ENCODE measurements around the gene VAMP2.
"Not testable (repeated sequence)": the region's sequence is repeated elsewhere in the genome, so short reads cannot be mapped to it uniquely, and the experiment has no call there.

VAMP2 gene

GRCh38 chr17:8175795-8176196, 13.0 kb upstream of the VAMP2 start:
- DNase-seq = no peak

GRCh38 chr17:8173871-8174322, 11.1 kb upstream of the VAMP2 start:
- peak; percentile 36 for DNase-seq

- DNase-seq = peak; percentile 88
Measured at GRCh38 chr17:8173056-8173870, 10.5 kb upstream of the VAMP2 start.

DNA sequence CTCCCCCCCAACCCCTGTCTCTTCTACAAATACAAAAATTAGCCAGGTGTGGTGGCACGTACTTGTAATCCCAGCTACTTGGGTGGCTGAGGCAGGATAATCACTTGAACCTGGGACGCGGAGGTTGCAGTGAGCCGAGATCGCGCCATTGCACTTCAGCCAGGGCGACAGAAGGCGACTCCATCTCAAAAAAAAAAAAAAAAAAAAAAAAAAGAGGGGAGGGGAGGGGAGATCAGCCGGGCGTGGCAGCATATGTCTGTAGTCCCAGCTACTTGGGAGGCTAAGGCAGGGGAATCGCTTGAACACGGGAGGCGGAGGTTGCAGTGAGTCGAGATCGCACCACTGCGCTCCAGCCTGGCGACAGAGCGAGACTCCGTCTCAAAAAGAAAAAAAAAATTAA, 7.4 kb upstream of the VAMP2 start:
- not testable (repeated sequence) for DNase-seq

DNA sequence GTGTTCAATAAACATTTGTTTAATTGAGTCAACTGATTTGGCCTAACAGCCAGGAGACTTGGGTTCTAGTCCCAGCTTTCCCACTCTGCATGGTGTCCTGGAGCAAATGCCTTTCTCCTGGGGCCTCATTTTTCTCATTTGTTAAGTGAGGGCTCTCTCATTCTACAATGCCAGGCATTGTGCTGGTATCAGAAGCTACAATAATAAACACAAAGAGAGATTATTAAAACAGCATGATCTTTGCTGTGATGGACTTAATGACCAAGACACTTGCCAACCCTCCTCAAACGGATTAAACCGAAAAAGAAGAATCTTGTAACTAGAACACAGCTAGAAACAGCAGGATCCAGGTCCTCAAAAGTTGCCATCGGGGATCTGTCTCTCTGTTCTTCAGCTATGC, 4.8 kb upstream of the VAMP2 start:
- no peak for DNase-seq

DNA sequence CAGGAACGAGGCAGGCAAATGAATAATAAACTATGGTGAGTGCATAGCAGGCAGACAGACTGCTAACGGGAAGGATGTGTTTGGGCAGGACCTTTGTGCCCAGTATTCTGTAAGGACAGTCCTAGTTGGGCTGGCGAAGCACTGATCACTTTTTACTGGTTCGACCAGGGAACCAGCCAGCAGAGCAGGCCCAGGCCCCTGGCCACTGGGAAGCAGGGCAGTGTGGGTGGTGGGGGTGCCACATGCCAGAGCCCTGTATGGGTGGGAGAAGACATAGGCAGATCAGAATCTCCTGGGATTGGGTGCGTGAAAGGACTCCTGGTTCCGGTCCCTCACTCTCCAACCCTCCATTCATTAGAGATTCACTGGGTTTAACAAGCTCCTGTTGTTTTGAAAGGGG, 4.0 kb upstream of the VAMP2 start:
- DNase-seq = no peak

DNA sequence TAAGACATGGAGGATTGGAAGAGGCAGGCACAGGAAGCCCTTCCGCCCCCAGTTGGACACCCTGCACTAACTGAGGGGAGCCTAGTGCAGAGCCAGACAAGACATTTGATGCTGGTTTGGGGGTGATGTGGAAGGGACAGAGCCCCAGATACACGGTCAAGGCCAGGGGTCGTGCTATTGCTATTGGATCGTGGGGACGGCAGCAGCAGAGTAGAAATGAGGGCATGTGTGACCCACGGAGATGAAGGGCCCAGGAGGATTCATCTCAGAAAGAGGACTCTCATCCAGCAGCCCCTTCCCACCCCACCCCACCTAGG, 2.0 kb upstream of the VAMP2 start:
- DNase-seq = peak; percentile 42

GRCh38 chr17:8163978-8164814, 1.4 kb upstream of the VAMP2 start:
- DNase-seq = peak; percentile 63

DNA sequence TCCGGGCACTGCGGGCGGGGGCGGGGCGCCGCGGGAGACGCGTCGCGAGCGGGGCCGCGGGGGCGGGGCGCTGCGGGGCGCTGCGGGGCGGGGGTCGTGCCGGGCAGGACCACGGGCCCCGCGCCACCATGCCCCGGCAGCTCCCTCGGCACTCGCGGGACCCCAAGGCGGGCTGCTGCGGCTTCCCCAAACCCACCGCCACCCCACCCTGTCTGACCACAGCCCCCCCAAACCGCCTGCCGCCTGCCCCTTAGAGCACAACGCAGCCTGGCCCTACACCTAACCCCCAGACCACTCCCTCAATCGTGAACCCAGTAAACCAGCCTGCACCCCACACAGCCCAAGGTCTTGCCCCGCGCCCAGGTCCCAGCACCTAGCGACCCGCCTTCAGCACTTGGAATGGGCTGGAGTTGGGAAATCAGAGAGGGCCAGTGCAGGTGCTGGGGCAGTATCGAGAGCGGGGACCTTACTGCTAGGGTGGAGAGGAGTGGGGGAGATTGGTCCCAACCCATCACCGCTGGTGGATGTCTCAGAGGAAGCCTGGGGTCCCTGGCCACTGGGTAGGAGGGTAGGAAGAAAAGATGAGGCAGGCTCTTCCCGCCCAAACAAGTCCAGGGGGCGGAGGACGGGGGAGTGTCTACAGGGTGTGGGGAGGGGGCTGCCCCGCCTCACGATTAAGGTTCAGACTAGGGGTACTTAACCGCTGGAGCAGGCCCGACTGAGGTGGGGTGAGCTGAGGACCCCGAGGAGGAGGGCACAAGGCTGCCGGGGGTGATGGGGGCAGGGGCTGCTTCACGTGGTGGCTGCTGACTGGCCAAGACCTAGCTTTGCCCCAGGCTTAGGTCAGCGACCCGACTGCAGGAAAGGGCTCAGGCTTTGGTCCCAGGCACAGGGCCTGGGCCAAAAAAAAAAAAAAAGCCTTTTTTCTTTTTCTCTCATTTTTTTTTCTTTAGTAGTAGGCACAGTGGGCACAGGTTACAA, 539 bp upstream of the VAMP2 start:
- peak; percentile 62 for DNase-seq

DNA sequence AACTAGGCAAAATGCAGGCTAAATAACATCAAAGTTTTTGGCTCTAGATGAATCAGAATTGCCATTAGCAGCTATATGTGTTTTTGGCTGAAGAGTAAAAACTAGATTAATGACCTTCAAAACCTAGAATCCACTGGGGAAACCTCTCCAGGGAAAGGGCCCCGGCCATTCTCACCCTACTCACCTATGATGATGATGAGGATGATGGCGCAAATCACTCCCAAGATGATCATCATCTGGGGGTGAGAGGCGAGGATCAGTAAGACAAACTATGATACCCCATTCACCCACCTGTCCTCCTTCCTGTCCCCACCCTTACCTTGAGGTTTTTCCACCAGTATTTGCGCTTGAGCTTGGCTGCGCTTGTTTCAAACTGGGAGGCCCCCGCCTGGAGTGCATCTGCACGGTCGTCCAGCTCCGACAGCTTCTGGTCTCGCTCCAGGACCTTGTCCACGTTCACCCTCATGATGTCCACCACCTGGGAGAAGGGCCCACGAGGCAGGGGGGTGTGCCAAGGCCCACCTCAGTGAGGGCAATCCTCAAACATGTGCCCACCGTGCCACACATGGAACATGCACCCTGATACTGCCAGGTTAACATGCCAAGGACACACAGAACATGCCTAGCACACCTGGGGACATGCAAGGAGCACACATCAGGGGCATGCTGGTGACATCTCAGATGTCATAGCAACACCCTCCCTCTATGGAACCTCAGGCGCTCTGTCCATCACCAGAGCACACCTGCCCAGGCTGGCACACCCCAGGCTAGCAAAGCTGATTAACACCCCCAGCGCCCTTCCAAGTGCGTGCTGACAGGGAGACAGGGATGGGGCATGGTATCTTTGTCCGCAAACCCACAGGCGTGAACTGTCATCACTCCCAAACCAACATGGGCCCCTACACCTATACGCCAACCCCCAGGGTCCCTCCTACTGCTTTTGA, 1.2 kb downstream of the VAMP2 start:
- DNase-seq = peak; percentile 36

DNA sequence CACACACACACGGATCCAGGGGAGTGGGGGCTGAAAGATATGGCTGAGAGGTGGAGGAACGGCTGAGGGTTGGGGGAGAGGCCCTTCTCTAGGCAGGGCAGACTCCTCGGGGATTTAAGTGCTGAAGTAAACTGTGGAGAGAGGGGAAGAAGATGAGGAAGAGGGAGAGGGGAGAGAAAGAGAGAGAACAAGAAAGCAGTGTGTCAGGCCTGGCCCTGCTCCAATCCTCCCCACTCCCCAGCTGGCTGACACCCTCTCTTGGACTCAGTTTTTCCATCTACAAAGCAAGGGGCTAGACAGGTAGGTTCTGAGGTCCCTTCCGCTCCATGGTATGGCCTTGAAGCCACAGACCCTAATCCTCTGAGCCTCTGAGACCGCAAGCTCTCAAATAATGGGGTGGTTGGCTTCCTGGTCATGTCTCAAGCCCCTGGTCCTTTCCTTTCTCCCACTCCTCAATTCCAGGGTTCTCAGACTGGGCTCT, 2.0 kb downstream of the VAMP2 start:
- DNase-seq = no peak

GRCh38 chr17:8160224-8160577, 2.5 kb downstream of the VAMP2 start:
- no peak for DNase-seq

DNA sequence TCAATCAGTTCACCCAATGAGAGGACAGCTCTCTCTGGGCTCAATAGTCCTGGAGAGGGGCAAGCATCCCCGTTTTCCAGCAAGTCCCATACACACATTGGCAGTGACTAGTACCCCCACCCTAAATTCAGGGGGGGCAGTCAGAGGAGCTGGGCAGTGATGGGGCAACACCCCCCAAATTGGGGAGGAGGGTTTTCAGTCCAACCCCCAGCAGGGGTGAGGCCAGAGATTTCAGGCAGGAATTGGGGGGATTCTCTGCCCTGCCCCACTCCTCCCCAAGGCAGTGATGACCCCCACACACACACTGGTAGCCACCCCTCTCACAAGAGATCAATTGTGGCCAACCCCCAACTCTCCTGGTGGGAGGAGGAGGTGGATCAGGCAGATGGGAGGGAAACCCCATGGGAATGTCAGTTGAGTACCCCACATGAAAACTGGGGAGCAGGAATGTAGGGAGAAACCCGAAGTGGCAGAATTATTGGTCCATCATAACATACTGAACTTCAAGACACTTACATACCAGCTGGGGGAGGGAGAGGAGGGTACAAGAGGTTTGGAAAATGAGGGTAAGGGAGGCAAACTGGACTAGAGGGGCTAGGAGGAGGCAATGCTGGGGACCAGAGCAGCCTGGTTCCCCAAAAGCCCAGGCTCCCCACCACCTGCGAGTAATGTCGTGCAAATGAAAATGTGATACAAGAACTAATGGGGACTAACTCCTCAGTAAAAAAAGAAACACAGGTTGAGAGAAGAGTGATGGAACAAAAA, 3.1 kb downstream of the VAMP2 start:
- peak; percentile 29 for DNase-seq

- DNase-seq = peak; percentile 34
Measured at GRCh38 chr17:8159032-8159400, 3.7 kb downstream of the VAMP2 start.

- peak; percentile 86 for DNase-seq
Measured at GRCh38 chr17:8158267-8159031, 4.3 kb downstream of the VAMP2 start.

DNA sequence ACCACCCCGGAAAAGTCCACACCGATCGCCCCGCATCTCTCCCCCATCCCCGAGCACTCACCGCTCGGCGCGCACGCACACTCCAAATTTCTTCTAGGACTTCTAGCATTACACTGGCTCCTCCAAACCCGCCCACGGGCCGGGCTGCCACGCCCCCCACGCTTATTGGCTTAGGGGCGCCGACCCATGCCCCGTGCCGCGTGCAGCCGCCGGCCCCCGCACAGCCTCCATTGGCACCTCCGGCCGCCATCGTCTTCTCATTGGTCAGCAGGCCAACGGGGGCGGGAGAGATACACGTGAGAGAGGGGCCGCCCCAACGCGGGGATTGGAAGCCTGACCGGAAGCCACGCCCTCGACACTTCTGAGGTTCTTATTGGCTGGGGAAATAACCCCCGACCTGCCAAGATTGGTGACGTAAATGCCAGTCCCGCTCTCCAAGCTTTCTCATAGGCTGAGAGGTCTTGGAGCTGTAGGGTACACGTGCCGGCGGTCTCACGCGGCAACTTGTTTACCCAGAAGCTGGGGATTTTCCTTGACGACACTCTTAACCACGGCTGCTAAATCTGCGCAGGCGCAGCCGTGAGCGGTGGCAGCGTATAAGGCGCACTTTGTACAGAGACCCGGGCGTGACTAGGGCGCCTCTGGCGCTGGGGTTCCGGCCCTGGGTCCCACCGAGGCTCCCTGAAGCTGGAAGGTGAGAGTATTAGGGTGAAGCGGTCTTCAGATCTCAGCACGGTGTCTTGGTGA, 6.3 kb downstream of the VAMP2 start:
- peak; percentile 100 for DNase-seq

DNA sequence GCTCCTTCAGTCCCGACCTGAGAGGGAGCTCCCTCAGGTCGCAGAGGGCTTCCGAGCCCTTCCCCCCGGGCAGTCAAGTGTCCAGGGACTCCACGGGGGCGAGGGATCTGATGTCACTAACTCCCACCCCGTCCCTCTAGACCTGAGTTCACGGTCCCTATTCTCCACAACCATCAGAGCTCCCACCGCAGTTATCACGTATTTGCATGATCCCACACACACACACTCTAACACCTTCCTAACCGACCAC, 6.8 kb downstream of the VAMP2 start:
- no peak for DNase-seq

DNA sequence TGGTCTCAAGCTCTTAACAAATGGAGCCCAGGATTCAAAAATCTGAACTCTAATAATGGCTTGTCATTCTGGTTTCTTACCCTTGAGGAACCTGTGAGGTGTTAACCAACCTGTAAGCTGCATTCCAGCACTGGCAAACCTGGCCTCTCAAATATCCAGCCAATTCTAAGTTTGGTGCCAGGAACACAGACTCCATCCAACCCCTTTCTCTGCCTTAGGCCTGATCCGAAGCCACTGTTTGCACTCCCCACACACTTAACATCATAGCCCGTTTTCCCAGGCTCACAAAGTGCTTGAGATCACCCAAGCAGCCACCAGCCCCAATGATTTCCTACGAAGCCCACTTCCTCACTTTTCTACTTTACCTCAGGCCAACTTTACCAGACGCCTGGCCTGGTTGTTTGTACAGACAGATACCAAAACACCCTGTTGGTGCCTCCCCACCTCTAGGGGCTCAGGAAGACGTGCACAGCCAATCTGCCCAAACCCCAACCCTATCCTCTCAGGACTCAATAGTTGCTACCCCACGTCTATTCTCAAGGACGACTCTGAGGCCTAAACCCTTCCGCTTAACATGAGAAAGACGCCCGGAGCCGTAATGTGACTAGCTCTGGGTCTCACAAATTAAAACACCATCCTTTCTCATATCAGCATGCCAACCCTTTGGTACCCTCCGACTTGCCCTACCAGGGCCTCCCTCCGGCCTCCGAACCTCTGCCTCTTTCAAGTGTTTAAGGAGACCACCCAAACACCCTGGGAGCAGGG, 7.3 kb downstream of the VAMP2 start:
- peak; percentile 48 for DNase-seq

DNA sequence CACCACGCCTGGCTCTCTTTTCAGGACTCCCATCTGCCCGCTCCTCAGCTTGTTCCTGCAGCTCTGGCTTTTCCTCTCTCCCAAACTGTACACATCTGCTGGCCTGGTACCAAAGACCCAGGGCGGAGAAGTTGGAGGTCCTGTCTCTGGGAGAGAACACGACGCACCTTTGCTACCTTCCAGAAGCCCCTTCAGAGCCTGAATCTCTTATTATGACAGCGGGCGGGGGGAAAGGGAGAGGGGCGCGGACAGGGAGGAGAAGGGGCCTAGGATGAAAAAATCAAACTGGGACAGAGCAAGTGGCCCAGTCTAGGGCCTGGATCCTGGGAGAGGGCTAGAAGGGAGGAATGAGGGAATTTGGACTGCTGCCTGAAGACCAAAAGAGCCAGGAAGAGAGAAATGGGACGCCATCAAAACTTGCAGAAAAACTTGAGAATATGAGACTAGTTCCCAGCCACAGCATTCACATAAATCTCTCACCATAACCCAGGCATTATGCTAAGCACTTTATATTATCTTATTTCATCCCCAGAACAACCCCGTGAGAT, 8.1 kb downstream of the VAMP2 start:
- no peak for DNase-seq
